Ureter (tissue), 1 donor: ENCODE measurements around the gene KCNK13. TPM values are rescaled to one million over a fixed set of nuclear protein-coding genes. Genes with fewer than 3 reads are reported as not detected.
"Not testable (repeated sequence)": the region's sequence is repeated elsewhere in the genome, so short reads cannot be mapped to it uniquely, and the experiment has no call there.

Experiments used
- DNase-seq: peaks from one replicate; pipeline ENCODE4 v3.0.0-alpha.2; 2020; ENCODE audit warnings: low spot score
- total RNA-seq: library from RNA; stranded (reverse); gene quantifications from one replicate; pipeline ENCODE4 v1.2.4, GENCODE V29; 2023
- donor health status: DM: yes; HTN: yes; CAD: no.

KCNK13 gene
- total RNA-seq, 1 donor from 2014 or later: 0.39 TPM

DNA sequence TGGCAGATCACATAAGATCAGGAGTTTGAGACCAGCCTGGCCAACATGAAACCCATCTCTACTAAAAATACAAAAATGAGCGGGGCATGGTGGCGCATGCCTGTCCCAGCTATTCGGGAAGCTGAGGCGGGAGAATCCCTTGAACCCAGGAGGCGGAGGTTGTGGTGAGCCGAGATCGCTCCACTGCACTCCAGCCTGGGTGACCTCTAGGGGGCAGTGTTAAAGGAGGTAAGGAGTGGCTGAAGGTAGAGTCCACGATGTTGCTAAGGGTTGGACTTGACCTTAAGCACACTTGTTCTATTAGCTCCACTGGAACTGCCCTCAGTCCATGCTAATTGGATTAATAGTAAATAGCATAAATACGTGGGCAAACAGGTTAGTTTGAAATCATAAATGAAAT lies 132.1 kb downstream of the KCNK13 start:
- no peak for DNase-seq

DNA sequence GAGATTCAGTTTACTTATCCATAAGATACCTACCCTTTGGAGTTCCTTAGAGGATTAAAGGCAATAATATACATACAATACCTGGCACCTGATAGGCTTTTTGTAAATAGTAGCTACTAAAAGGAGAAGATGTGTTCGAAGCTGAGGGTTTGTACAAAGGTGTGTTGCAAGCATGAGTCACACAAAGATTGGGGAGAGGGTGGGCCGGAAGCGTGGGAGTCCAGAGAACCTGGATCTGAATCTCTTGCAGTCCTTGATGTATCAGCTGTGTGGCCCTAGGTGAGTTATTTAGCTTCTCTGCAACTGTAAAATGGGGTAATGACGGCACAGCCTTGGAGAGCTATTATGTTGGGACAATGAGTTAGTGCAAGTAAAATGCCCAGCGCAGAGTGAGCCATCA lies 132.9 kb downstream of the KCNK13 start:
- DNase-seq: no peak

DNA sequence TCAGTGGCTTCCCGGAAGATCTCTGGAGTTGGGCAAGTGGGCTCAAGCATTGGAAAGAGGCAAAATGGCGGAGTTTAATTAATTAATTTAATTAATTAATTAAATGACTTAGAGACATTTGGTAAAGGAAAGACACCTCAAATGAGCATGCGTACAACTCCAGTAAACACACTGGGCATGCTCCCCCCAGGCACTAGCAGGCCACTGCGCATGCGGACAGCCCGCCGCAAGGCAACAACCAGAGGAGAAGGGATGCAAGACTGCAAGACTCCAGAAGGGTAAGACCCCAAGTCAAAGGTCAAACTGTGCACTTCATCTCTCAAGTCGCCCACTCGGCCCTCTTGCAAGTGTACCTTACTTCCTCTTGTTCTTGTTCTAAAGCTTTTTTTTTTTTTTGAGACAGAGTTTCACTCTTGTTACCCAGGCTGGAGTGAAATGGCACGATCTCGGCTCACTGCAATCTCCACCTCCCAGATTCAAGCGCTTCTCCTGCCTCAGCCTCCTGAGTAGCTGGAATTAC lies 136.8 kb downstream of the KCNK13 start:
- DNase-seq: no peak

DNA sequence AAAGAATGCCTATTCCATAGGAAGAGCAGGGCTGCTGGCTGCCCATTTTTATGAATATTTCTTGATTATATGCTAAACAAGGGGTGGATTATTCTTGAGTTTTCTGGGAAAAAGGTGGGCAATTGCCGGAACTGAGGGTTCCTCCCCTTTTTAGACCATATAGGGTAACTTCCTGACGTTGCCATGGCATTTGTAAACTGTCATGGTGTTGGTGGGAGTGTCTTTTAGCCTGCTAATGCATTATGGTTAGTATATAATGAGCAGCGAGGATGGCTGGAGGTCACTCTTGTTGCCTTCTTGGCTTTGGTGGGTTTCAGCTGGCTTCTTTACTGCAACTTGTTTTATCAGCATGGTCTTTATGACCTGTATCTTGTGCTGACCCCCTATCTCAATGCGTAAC lies 138.8 kb downstream of the KCNK13 start:
- DNase-seq: not testable (repeated sequence)

DNA sequence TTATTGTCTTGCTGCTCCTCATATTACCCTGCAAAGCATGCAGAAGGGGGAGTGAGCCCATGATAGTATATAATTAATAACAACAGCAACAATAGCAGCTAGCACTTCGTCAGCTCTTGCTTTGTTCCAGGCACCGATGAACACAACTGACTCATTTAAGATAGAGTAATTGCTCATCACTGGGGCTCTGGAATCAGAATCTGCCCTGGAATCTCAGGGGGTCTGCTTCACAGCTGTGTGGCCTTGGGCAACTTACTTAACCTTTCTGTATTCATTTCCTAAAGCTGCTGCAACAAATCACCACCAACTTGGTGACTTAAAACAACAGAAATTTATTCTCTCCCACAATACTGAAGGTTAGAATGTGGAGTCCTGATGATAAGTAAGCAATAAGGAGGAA lies 139.6 kb downstream of the KCNK13 start:
- DNase-seq: no peak

DNA sequence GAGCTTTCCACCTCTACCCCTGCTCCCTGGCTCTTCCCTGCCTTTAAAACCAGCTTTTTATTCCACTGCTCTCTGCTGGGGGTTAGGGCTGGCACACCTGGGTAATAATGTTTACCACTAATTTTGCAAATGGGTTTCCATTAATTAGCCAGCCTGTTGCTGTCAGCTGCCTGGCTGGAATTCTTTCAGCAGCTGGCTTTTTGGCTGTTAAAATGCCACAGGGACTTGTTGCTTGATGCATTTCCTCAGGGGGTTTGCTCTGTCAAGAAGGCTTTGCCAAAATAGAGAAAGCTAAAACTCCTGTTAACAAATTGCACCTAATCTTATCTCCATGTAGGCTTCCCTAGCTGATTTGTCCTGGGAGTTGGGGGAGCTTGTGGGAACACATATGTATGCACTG lies 142.7 kb downstream of the KCNK13 start:
- no peak for DNase-seq

DNA sequence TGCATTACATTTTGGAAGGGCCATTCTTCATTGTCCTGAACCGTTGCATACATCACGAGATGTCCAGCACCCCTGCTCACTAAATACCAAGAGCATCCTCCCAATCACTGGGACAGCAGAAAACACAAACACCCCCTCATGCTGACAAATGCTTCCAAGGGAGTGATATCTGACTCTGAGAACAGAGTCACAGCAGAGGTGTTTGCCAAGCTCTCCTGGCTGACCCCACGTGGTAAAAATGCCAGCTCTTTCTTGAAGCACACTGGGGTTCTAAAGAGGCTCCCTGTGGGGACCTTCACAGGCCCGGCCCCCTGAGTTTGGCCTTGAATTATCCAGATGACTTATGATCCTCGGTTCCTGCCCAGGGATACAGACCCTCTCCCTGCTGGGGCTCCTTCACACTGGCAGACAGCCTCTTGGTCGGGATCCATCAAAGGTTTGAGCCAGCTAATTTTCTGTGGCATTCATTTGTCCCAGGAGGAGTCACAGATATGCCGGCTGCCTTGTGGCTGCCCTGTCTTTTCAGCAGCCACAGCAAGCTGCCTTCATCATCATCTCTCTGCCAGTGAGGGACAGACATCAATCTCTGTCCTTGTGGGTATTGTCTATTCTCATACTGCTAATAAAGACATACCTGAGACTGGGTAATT lies 151.4 kb downstream of the KCNK13 start:
- no peak for DNase-seq

DNA sequence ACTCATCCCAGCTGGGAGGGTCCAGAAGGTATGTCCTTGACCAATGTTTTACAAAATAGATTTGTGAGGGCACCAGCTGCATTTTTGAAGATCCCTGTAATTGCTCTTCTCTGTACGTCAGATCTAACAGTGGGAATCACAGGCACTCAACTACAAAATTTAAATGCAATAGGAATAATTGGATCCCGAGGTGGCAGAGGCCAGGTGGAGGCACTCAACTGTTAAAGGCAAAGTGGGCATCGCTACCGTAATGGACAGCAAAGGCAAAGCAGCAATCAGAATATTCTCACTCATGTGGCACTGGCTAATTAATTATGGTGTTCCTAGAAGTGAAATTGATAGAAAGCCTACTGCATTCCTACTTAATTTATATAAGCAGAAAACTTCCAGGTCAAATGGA lies 166.7 kb downstream of the KCNK13 start:
- DNase-seq: no peak

DNA sequence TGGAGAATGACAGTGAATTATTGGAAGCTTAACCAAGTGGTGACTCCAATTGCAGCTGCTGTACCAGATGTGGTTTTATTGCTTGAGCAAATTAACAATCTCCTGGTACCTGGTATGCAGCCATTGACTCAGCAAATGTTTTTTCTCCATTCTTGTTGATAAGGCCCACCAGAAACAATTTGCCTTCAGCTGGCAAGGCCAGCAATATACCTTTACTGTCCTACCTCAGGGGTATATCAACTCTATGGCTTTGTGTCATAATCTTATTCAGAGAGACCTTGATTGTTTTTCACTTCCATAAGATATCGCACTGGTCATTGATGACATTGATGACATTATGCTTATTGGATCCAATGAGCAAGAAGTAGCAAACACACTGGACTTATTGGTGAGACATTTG lies 168.1 kb downstream of the KCNK13 start:
- DNase-seq: not testable (repeated sequence)

Other genes starting within 250 kb of the KCNK13 start
- gene EFCAB11, start 107.3 kb upstream of the KCNK13 start, total RNA-seq: 7.1 TPM
- 18.9 TPM for gene TDP1, start 106.1 kb upstream of the KCNK13 start, total RNA-seq
- gene PSMC1, start 194.6 kb downstream of the KCNK13 start, total RNA-seq: 97.1 TPM